ENCODE results near the gene KLK14.

Gene KLK14

GRCh38 chr19:51040151-51040550, 42.5 kb downstream of the KLK14 start:
- DNase-seq = no peak

GRCh38 chr19:51036519-51036918, 46.2 kb downstream of the KLK14 start:
- DNase-seq = no peak

- no peak for DNase-seq
Measured at GRCh38 chr19:51034704-51035103, 48.0 kb downstream of the KLK14 start, which contains the start of gene KLK12. Gene KLK12, minus strand, starts transcription at chr19:51035002. Its CDS starts 381 bp downstream, at chr19:51034621.

GRCh38 chr19:51031880-51032225, 50.8 kb downstream of the KLK14 start:
- DNase-seq = no peak

GRCh38 chr19:51031220-51031879, 51.3 kb downstream of the KLK14 start:
- DNase-seq = no peak

GRCh38 chr19:51030631-51031030, 52.1 kb downstream of the KLK14 start:
- no peak for DNase-seq

GRCh38 chr19:51029718-51030117, 53.0 kb downstream of the KLK14 start:
- no peak for DNase-seq

All from C1 segment of cervical spinal cord (tissue), 14 donors.